Lower lobe of right lung (tissue), 2 donors: ENCODE results near the gene FYN. TPM values are rescaled to one million over a fixed set of nuclear protein-coding genes. Genes with fewer than 3 reads are reported as not detected.

Experiments
- ATAC-seq, 2 donors: fragments of 200-7000 bp; cut with Tn5 transposase; one replicate each; pipeline ENCODE4 v1.9.1; 2020 to 2022; ENCODE audit warnings: mild to moderate bottlenecking in 2 of 2, moderate library complexity in 2 of 2
- DNase-seq: peaks from one replicate; pipeline ENCODE4 v3.0.0-alpha.2; 2020
- H3K27ac ChIP-seq: fragments of 200-600 bp; one replicate; pipeline ENCODE4 v1.8.0; 2022
- H3K27me3 ChIP-seq: fragments of 200-600 bp; one replicate; pipeline ENCODE4 v1.8.0; 2022; ENCODE audit warnings: low read depth
- H3K36me3 ChIP-seq: fragments of 200-600 bp; one replicate; pipeline ENCODE4 v1.8.0; 2022; ENCODE audit warnings: mild to moderate bottlenecking
- H3K4me1 ChIP-seq: fragments of 200-600 bp; one replicate; pipeline ENCODE4 v1.8.0; 2022
- H3K4me3 ChIP-seq: fragments of 200-600 bp; one replicate; pipeline ENCODE4 v1.8.0; 2022; ENCODE audit warnings: mild to moderate bottlenecking
- H3K9me3 ChIP-seq: fragments of 200-600 bp; one replicate; pipeline ENCODE4 v1.8.0; 2022
- CTCF ChIP-seq: fragments of 200-600 bp; IDR thresholded peaks from one replicate; pipeline ENCODE4 v1.8.0; 2022; ENCODE audit warnings: antibody characterized with exemption, mild to moderate bottlenecking
- intact Hi-C: fragments of 100-400 bp; cut with DNase I; formaldehyde crosslinking; loops from one replicate; pipeline ENCODE4 v1.11.0; 2022
- total RNA-seq: library from RNA; stranded (reverse); fragmentation: NEBNext Ultra II Directional; extraction: Animal tissue kit (Norgen Biotek cat#: 25700); gene quantifications from one replicate; pipeline ENCODE4 v1.2.1, GENCODE V29; 2021
- donor health status: DM: no; HTN: yes; CAD: no; lungs with severe emphysema.

The FYN gene
- total RNA-seq, 1 donor from 2014 or later = 99.2 TPM

GRCh38 chr6:111773501-111774345 is 99.5 kb downstream of the FYN start:
- no peaks in the 10 kb centered on the region for H3K27me3 ChIP-seq
- DNase-seq (no peak), ATAC-seq (no peak)
- peaks cover 35% of the 10 kb centered on the region for H3K4me1 ChIP-seq
- no peak for TF ChIP-seq CTCF
- intact Hi-C loops = no loop called here
- no peaks in the 10 kb centered on the region for H3K36me3 ChIP-seq
- no peaks in the 10 kb centered on the region for H3K9me3 ChIP-seq
- no peak overlapping the region for H3K27ac ChIP-seq
- no peak overlapping the region for H3K4me3 ChIP-seq

DNA sequence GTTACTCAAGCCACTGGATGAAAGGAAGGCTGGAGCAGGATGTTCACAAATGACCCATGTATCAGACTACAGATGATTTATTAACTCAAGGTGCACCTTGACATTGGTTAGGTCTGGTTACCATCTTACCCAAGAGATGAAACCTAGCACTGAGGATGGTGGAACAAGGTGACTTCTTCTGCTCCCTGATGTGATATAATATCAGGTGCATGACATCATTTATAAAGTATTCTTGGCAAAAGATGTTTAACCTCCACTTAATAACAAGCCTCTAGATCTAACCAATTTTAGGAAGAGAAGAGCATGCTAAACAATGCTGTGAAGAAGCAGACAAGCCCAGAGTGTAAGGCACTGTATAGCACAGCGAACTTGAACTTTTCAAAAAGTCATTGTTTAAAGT is 100.9 kb downstream of the FYN start:
- DNase-seq (no peak), ATAC-seq (no peak)
- intact Hi-C loops = no loop called here
- no peaks in the 10 kb centered on the region for H3K9me3 ChIP-seq
- no peak overlapping the region for H3K27ac ChIP-seq
- H3K4me3 ChIP-seq = no peak overlapping the region
- H3K36me3 ChIP-seq = no peaks in the 10 kb centered on the region
- no peaks in the 10 kb centered on the region for H3K27me3 ChIP-seq
- TF ChIP-seq CTCF = no peak
- H3K4me1 ChIP-seq = peaks cover 31% of the 10 kb centered on the region

DNA sequence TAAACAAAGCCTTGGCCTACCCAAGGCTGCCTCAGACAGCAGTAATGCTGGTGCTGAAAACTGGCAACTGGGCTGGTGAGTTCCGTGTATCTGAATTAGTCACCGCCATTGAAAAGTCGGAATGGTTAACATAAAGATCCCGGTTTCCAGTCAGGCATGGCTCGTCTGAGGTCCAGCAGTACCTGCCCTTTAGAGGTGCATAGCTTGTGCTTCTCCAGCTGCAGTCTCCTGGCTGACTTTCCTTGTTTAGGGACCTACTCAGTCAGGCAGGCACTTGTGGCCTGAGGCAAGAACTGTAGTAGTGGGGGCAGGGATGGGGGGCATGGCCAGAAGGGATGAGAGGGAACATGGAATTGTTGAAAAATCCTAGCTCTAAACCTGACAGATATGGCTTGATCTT is 101.6 kb downstream of the FYN start:
- H3K27ac ChIP-seq = no peak overlapping the region
- no peak overlapping the region for H3K4me3 ChIP-seq
- intact Hi-C loops = no loop called here
- no peaks in the 10 kb centered on the region for H3K27me3 ChIP-seq
- ATAC-seq = no peak
- peaks cover 30% of the 10 kb centered on the region for H3K4me1 ChIP-seq
- DNase-seq = no peak
- TF ChIP-seq CTCF = no peak
- H3K9me3 ChIP-seq = no peaks in the 10 kb centered on the region
- no peaks in the 10 kb centered on the region for H3K36me3 ChIP-seq

DNA sequence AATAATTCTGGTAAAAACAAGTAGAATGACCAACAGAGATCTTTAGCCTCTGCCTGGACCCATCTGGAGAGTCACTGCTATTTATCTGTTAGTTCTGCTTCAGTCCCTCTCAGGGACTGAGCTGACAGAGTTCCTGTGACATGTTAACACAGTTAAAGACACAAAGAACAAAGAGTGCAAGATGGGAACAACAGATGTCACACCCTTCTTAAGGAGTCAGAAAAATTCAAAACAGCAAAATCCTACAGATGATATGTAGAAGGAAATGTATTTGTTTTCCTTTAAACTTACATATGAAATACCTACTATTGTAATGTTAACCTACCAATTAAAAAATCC is 102.2 kb downstream of the FYN start:
- Histone ChIP-seq H3K4me3 (no peak overlapping the region), H3K36me3 (no peaks in the 10 kb centered on the region), H3K9me3 (no peaks in the 10 kb centered on the region), H3K27ac (no peak overlapping the region), H3K4me1 (peaks cover 30% of the 10 kb centered on the region), H3K27me3 (no peaks in the 10 kb centered on the region)
- ATAC-seq (no peak), DNase-seq (no peak)
- TF ChIP-seq CTCF = no peak
- intact Hi-C loops = no loop called here

- no peaks in the 10 kb centered on the region for H3K9me3 ChIP-seq
- H3K27me3 ChIP-seq = no peaks in the 10 kb centered on the region
- no peak overlapping the region for H3K27ac ChIP-seq
- peaks cover 29% of the 10 kb centered on the region for H3K4me1 ChIP-seq
- intact Hi-C loops = no loop called here
- no peak for DNase-seq
- H3K4me3 ChIP-seq = no peak overlapping the region
- no peaks in the 10 kb centered on the region for H3K36me3 ChIP-seq
- no peak for ATAC-seq
- no peak for TF ChIP-seq CTCF
Observed at GRCh38 chr6:111770263-111771093, 102.8 kb downstream of the FYN start.
